ENCODE measurements around the gene GLB1L3.

The GLB1L3 gene

DNA sequence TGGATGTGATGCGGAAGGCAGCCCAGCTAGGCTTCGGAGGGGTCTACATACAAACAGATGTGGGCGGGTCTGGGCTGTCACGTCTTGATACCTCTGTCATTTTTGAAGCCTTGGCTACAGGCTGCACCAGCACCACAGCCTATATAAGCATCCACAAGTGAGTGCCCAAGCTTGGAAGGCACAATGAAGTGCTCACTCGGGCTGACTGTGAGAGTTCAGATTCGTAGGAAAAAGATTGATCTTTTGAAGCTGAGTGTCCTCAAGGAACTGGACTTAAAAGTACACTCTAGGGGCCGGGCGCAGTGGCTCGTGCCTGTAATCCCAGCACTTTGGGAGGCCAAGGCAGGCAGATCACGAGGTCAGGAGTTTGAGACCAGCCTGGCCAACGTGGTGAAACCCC, 19.1 kb upstream of the GLB1L3 start:
- H3K4me3 ChIP-seq (ENCODE audit: low read depth, low read length), result no peak overlapping the region
- in situ Hi-C loops (cut with HindIII; ENCODE audit: low sequenced_read_pairs), result no loop called here
- DNase-seq (ENCODE audit: low read depth, low spot score), result no peak
- TF ChIP-seq, protein P1, sequence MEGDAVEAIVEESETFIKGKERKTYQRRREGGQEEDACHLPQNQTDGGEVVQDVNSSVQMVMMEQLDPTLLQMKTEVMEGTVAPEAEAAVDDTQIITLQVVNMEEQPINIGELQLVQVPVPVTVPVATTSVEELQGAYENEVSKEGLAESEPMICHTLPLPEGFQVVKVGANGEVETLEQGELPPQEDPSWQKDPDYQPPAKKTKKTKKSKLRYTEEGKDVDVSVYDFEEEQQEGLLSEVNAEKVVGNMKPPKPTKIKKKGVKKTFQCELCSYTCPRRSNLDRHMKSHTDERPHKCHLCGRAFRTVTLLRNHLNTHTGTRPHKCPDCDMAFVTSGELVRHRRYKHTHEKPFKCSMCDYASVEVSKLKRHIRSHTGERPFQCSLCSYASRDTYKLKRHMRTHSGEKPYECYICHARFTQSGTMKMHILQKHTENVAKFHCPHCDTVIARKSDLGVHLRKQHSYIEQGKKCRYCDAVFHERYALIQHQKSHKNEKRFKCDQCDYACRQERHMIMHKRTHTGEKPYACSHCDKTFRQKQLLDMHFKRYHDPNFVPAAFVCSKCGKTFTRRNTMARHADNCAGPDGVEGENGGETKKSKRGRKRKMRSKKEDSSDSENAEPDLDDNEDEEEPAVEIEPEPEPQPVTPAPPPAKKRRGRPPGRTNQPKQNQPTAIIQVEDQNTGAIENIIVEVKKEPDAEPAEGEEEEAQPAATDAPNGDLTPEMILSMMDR (IDR thresholded peaks at IDR 0.05; ENCODE audit: low read depth, low read length), result no peak

DNA sequence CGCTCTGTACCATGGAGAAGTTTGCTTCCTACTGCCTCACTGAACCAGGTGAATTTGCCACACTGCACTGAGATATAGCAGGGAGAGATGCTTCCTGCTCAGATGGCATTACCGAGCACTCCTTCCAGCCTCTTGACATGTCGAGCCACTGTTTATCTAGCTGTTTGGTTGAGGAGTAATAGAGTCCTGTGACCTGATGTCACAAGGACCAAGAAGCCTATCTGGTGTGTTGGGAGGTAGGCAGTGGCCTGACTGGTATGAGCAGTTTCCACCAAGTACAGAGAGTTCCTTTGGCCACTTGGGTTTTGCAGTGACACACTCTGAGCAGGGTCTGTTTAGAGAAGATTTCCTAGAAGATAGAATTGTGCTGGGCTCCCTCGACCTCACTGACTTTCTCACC, 17.6 kb upstream of the GLB1L3 start:
- no peak overlapping the region for H3K4me3 ChIP-seq (ENCODE audit: low read depth, low read length)
- in situ Hi-C loops (cut with HindIII; ENCODE audit: low sequenced_read_pairs), result no loop called here
- TF ChIP-seq, protein P1 (IDR thresholded peaks at IDR 0.05; ENCODE audit: low read depth, low read length), result no peak
- no peak for DNase-seq (ENCODE audit: low read depth, low spot score)

DNA sequence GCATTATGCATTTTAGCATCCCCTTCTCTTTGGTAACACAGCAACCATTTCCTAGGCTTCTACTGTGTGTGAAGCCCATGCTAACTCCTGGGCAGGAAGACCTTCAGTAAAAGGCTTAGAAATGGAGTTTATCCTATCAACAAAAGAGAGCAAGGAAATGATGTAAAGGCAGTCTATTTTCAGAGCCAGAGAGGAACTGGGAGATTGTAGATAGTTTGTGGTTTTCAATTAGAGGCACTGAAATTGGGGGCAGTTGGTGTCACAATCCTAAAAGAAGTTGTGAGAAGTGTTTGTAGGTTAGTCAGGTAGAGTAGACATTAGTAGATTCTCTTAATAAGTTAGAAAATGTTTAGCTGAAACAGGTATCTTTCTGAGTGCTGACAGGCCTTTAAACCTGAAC, 15.7 kb upstream of the GLB1L3 start:
- no peak for DNase-seq (ENCODE audit: low read depth, low spot score)
- no peak overlapping the region for H3K4me3 ChIP-seq (ENCODE audit: low read depth, low read length)
- in situ Hi-C loops (cut with HindIII; ENCODE audit: low sequenced_read_pairs), result no loop called here
- TF ChIP-seq, protein P1 (IDR thresholded peaks at IDR 0.05; ENCODE audit: low read depth, low read length), result no peak

DNA sequence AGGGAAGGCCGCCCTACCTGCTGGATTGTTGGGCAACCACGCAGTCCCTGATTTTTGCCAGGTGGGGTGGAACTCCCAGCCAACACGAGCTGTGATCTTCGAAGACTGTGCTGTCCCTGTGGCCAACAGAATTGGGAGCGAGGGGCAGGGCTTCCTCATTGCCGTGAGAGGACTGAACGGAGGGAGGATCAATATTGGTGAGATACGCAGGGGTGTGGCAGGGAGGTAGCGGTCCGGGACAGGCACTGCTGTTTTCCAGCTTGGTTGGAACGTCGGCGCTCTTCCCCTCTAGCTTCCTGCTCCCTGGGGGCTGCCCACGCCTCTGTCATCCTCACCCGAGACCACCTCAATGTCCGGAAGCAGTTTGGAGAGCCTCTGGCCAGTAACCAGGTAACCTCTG, 15.2 kb upstream of the GLB1L3 start:
- TF ChIP-seq, protein P1 (IDR thresholded peaks at IDR 0.05; ENCODE audit: low read depth, low read length), result no peak
- H3K4me3 ChIP-seq (ENCODE audit: low read depth, low read length), result no peak overlapping the region
- in situ Hi-C loops (cut with HindIII; ENCODE audit: low sequenced_read_pairs), result no loop called here
- DNase-seq (ENCODE audit: low read depth, low spot score), result no peak

DNA sequence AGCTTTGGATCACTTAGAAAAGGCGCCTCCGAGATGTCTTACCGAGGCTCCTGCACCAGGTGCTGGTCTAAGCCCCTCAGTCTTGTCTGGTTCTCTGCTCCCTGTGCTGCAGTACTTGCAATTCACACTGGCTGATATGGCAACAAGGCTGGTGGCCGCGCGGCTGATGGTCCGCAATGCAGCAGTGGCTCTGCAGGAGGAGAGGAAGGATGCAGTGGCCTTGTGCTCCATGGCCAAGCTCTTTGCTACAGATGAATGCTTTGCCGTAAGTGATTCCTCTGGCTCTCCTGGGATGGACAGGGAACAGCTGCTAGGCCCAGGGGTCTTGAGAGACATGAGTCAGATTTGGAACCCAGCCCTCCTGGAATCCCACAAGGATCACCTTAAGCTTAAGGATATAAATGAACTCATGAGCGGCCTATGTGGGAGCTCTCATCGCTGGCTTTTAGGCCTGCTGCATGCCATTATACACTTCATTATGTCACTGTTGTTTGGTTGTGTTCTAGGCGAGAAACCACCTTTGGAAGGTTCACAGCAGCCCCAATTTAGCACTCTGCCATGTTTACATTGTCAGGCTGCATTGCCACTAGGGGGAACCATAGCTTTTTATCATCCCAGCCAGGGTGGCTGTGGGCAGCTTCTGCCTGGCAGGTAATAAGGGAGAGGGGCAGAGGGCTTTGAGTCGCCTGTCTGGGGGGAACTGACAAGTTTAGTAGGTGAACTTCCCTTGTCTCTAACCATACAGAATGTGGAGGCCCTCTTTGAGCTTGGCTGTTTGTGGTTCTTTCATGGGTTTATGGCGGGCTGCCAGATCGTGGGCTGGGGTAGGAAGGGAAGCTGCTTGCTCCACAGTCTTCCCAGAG, 14.3 kb upstream of the GLB1L3 start:
- TF ChIP-seq, protein P1 (IDR thresholded peaks at IDR 0.05; ENCODE audit: low read depth, low read length), result peak; percentile 64
- in situ Hi-C loops (cut with HindIII; ENCODE audit: low sequenced_read_pairs), result no loop called here
- DNase-seq (ENCODE audit: low read depth, low spot score), result peak; percentile 10

DNA sequence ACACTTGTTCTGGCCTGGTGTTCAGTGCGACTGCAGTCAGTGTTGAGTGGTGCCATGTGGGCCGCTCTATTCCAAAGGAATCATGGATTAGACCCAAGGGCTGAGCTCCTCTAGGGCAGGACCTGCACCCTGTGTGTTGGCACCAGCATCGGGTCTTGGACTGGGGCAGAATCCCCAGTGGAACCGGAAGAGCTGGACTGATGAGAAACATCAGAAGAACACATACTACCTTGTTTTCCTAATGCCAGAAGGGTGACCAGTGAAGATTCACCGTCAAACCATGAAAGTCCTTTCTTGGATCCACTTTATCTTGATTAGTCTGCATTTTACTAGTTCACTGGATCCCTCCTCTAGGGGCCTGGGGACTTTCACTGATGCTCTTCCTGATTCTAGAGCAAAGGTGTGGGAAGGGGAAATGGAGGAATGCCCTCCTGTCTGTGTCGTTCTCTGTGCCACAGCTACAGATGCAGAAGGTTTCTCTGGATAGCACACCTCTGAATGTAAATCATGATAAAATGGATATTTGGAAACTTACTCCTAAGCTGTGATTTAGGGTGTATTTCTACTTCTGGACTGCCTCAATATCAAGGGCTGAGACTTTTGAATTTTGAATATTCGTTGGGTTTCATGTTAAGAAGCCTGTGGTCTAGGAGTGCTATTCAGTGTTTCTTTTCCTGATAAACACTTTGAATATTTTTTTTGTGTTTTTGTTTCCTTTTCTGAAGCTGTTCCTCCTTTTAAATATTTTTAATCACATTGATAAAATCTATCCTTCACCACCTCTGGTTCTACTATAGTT, 11.0 kb upstream of the GLB1L3 start:
- in situ Hi-C loops (cut with HindIII; ENCODE audit: low sequenced_read_pairs), result no loop called here
- TF ChIP-seq, protein P1 (IDR thresholded peaks at IDR 0.05; ENCODE audit: low read depth, low read length), result no peak
- H3K4me3 ChIP-seq (ENCODE audit: low read depth, low read length), result no peak overlapping the region
- no peak for DNase-seq (ENCODE audit: low read depth, low spot score)

More for the DNA sequence above, 14.3 kb upstream of the GLB1L3 start:
- no peak overlapping the region for H3K4me3 ChIP-seq (ENCODE audit: low read depth, low read length)

All from astrocyte of the spinal cord (primary cell).